ENCODE results near the gene PDZK1IP1.
A peak's percentile ranks its signal among the peaks of the same experiment; 100 is the strongest.
"Not testable (repeated sequence)": the region's sequence is repeated elsewhere in the genome, so short reads cannot be mapped to it uniquely, and the experiment has no call there.

Gene PDZK1IP1

DNA sequence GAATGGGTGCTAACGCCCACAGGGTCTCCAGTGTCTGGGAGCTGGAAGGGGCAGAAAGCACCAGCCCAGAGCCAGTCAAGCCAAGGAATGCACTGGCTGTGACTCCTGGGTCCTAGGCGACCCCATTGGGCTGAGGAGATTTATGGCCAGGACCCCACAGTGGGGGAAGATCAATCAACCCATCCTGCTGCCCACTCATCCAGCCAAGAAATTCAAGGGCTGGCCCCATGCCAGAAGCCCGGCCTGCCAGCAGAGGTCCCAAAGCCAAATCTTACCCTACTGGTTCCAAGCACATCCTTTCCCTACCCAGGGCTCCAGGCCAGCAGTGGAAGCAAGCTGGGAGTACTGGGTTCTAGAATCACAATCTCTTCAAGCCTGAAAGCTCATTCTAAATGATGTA, 6.8 kb upstream of the PDZK1IP1 start:
- DNase-seq (ENCODE audit: low spot score): no peak

DNA sequence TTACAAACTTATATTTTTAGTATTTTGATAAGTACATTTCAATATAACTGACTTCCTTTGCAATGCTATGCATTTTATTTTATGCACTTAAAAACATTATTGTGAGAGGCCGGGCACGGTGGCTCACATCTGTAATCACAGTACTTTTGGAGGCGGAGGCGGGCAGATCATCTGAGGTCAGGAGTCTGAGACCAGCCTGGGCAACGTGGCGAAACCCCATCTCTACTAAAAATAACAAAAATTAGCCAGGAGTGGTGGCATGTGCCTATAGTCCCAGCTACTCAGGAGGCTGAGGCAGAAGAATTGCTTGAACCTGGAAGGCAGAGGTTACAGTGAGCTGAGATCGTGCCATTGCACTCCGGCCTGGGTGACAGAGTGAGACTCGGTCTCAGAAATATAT, 6.1 kb upstream of the PDZK1IP1 start:
- not testable (repeated sequence) for DNase-seq (ENCODE audit: low spot score)

DNA sequence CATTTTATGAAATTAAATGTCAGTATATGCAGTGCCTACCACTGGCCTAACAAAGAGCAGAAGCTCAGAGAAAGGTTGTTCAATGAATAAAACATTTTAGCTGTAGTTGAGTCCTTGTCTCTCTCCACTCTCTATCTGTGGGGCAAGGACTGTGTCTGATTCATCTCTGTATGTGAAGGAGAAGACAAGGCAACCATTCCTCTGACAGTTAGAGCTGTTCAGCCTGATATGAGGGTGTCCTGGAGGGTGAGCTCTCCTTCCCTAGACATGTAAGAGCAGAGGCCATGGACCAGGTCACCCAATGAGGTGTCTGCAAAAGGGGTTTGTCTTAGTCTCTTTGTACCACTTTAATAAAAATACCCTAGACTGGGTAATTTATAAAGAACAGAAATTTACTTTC, 4.5 kb upstream of the PDZK1IP1 start:
- no peak for DNase-seq (ENCODE audit: low spot score)

DNA sequence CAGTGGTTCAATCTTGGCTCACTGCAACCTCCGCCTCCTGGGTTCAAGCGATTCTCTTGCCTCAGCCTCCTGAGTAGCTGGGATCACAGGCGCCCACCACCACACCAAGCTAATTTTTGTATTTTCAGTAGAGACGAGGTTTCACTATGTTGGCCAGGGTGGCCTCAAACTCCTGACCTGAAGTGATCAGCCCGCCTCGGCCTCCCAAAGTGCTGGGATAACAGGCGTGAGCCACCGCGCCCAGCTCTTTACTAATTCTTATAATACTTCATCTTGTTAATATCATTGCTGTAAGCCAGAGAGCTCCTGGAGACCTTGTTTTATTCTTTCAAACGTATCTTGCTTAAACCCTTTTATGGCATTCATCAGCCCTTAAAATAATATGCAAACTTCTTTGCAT, 3.7 kb upstream of the PDZK1IP1 start:
- DNase-seq (ENCODE audit: low spot score): not testable (repeated sequence)

DNA sequence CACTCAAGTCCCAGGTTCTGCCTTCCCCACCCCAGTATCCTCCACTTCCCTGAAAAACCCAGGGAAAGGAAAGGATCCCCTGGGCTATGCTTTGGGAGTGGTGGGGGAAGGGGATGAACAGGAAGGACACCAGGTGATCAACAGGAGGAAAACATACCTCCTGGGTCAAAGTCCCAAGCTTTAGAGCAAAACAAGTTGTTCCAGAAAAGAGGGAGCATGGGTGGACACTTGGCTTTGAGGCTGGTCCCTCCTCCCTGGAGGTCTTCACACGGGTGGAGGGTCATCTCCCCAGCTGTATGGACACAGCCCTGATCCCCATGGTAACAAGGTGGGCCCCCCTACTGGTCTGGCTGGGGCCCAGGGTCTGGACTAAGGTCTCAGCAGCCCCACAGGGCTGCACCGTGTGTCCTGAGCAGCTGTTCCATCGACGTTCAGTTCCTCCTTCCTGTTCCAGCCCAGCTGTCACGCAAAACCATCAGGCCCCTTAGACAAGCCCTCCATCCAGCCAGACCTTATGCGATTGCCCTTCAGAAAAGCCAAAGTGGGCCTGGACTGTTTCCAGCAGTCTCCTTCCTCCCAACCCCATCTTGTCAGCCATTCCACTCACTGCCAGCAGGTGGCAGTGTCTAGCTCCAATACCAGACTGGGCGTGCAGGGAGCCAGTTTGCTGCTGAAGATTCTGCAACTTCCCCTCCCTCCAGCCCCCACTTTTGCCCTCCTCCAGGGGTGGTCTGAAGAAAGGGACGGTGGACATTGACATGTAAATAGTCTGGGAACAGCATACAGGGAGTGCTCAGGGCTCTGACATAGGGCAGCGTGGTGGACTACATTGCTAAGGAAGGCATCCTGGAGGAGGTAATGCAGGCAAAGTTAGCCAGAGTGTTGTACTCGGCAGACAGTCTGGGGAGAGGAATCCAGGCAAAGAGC, 2.9 kb upstream of the PDZK1IP1 start:
- peak; percentile 61 for DNase-seq (ENCODE audit: low spot score)

DNA sequence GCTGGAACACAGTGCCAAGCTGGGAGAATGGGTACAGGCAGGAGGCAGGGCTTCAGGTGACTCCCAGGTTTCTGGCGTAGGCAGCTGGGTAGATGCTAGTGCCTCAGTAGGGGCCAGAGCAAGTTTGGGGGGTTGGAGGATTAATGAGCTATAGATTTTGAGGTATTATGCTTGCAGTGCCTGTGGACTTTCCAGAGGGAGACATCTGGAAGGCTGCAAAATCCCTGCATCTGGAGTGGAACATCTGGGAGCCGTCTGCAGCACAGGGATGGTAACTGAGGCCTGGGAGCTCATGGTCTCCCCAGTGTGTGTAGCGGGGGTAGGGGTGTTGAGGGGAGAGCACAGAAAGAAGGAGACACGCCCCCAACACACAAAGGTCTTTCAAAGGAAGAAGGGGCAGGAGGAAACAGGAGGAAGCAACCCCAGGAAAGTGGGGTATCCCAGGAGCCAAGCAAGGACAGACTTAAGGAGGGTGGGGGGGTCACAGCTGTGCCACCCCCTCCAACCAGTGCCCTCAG, 2.2 kb upstream of the PDZK1IP1 start:
- no peak for DNase-seq (ENCODE audit: low spot score)

DNA sequence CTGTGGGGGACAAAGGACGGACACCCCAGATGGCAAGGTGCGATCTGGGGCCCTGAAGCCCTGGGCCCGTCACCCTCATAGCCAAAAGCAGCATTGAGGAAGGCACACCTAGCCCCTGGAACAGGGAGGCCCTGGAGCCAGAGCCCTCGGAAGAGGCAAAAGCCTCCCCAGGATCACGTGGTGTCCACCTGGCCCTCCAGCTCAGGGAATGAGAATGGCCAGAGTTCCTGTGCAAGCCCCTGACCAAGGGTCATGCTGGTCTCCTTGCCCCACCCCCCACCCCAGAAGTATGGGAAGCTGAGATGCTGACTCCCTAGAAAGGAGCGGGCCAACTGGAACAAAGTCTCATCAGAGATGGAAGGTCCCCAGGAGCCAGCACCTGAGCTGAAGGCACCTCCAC, 1.0 kb upstream of the PDZK1IP1 start:
- no peak for DNase-seq (ENCODE audit: low spot score)

DNA sequence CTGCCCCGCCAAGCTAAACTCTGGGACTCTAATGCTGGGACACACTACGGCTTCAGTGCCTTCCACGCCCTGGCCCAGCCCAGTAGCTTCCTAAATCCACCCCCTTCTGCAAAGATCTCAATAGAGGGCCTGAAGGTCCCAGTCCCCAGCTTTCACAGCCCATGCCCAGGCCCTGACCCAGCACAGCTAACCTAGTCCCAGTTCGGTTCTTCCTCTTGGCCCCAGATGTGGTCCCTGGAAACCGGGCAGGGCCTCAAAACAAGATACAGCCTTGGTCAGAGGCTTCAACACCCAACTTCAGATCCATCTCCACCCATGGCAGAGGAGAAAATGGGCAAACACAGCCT, 646 bp upstream of the PDZK1IP1 start:
- DNase-seq (ENCODE audit: low spot score): no peak

DNA sequence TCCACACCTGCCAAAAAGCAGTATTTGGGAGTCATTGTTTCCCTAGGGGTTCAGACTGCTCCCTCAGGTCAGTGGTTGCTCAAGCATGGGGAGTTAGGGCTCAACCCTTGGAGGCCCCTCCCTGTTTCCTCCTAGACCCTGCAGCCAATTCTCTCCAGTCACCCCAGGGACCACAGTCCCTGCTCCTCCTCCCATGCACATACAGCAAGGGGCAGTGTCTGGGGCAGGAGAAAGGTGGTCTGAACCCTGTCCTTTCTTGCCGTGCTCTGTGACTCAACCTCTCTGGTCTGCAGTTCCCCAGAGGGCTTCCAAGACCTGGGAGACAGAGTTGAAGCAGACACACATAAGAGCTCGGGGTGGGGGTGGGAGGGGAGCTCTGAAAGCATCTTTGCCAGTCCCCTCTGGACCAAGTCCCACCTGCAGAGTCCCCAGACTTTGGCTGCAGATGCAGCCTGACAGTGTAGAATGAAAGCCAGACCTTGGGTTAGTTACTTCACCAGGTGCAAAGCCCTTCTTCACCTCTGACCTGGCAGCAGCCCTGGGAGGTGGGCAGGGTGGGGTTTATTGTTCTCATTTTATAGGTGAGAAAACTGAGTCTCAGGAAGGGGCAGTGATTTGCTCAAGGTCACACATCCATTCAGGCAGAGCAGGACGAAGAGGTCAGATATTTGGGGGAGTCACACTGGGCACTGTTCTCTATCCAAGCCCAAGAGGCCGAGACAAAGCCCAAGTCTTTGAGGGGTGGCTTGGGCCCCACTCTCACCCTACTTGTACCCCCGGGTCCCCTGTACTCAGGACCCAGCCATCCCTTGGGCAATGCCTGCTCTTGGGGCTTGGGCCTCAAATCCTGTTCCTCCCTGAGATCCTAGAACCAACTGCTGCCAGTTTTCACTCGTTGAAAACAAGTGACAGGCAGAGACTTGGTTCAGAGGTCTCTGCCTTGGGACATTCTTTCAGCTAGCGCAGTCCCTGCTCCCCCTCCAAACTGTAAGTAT, 748 bp downstream of the PDZK1IP1 start:
- DNase-seq (ENCODE audit: low spot score): no peak

DNA sequence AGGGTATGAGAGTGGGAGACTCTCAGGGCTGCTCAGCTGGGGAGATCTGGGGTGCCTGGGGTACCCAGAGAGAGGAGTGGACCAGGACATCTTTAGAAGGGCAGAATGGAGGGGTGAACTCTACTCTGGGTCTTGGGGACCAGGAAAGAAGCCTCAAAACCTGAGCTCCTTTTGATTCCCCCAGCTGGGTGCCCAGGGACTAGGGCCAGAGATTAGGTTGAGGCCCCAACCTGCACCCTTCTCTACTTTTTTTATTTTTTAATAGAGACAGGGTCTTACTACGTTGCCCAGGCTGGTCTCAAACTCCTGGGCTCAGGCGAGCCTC, 1.9 kb downstream of the PDZK1IP1 start:
- DNase-seq (ENCODE audit: low spot score): no peak

DNA sequence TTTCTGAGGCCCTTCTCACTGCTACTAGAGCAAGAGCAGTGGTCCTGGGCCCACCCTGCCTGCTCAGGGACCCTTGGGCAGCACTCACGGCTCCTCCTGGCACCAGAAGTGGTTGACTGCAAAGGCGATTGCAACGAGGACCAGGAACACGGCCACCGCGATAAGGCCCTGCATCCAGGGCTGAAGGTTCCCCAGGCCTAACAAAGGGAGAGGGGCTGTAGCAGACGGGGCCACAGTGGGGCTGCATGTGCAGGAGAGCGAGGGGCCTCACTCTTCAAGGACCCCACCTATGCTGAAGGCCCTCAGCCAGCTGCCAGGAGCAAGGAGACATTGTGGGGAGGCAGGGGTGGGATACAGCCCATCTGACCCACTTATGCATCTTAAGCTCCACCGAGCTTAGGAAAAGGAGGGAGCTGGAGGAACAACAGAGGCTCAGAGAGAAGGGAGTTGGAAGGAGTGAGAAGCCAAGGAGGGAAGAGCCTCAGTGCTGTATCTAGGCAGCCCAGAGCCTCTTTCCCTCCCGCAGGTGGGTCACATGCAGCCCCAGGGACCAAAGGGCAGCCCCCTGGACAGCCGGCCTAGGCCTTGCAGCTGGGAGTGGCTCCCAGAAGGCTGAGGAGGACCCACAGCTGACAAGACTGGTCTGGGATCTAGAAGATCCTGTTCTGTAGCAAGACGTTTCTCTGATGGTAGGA, 2.5 kb downstream of the PDZK1IP1 start:
- no peak for DNase-seq (ENCODE audit: low spot score)

DNA sequence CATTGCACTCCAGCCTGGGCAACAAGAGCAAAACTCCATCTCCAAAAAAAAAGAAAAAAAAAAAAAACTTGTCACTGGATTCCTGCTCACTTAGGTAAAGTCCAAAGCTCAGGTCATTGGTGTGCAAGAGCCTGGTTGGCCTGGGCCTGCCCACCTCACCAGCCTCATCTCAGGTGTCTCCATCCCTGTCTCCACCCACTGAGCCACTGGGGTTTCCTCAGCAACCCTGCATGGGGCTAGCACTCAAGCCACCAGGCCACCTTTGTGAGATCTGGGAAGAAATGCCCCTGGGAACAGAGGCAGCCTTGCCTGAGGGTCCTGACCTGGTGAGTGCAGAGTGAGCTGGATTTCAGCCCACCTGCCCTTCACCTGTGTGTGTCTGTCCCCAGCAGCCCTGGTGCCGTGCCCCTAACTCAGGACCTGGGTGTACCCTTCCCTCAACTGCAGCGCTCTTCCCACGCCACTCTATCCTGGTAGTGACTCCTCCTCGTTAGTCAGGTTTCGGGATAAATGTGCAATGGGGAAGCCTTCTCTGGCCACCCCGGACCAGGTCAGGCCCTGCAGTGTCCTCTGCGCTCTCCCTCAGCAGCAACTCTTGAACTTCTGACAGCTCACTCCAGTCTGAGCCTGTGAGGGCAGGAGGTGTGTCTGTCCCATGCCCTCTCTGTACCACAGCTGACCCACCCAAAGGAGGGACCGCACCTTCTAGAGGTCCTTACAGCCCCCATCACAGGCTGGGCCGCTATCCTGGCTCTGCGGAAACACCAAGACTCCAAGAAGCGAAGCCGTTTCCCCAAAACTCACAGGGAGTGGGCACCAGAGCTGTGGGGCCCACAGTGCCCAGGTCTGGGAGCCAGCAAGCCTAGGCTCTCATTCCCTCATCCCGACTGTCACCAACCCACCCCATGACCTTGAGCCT, 3.3 kb downstream of the PDZK1IP1 start:
- no peak for DNase-seq (ENCODE audit: low spot score)

DNA sequence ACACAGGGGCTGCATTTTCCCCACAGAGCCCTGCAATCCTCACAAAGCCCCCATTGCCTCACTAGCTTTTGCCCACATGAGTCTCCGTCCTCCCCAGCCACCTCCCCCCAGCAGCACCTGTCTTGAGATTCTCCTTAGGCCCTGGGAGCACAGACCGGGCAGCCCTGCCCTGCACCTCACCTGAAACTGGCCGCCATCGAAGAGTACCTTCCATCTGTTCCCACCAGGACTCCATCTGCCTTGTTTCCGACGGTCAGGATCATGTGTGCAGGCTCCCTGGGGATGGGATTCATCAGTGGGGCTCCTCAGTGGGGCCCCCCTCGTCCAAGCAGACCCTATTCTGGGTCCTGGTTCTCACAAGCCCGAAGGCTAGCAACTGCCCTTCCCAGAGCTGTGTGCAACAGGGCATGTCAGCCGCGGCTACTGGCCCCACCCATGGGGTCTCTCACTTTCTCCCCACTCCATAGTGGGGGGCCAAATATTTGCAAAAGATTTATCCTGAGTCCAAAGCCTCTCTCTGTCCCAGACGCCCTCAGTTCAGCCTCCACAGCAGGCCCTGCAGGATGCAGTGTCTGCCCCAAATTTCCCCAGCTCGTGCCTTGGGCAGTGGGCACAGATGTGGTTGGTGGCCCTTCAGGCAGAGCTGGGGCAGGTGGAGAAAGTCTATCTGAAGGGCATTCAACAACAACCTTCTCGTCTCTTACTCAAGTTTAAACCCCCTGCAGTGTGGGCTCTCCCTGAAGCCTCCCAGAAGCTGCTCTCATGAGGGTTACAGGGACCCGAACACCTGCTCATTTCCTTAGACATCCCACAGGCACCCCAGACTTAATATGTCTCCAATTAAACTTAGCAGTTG, 4.8 kb downstream of the PDZK1IP1 start:
- DNase-seq (ENCODE audit: low spot score): no peak

DNA sequence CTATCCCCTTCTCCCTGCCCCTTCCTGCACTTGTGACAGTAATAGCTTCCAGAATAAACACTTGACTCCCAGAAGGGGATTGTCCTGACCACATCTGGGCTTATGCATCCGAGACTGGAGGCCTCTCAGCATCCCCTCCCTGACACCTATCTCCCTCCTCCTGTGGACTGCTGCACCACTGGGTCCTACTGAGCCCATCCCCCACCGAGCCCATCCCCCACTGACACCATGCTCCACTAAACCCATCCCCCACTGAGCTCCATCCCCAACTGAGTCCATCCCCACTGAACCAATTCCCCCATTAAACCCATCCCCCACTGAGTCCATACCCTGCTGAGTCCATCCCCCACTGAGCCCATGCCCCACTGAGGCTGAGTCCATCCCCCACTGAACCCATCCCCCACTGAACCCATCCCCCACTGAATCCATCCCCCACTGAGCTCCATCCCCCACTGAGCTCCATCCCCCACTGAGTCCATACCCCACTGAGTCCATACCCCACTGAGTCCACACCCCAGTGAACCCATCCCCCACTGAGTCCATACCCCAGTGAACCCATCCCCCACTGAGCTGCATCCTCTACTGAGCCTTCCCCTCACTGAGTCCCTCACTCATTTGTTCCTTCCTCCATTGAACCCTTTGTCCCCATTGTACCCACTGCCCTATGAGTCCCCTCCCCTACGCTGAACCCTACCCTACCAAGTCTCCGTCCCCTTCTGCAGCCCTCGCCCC, 5.6 kb downstream of the PDZK1IP1 start:
- no peak for DNase-seq (ENCODE audit: low spot score)

DNA sequence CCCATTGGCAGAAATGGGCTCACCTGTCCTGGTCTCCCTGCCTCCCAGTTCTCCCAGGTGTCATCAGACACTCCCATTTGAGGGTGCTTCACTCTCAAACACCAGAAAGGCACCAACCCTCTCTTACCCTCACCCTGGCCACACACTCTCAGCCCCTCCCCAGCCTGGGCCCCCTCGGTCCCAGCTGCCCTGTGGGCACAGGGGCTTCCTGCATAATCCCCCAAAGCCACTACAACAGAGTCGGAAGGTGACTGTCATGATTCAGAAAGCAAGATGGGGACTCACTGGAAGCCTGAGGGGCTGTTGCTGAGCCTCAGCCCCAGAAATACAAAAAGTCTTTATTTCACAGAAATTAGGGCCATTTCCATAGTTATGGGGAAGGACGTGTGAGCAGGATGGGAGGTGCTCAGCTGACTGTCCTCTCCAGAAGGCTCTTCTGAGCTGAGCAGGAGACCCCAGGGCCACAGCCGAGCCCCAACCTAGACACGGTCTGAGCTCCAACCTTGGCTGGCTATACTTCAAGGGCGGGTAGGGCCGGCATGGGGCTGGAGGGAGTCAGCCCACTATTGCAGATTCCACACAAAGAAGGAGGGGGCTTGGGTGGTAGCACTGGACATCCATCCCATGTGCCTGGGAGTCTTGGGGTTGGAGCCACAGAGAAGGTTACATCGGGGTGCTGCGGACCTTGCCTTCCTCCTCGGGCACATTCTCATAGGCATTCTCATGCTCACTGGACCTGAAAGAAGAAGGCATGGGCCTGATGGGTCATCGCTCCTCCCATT, 6.3 kb downstream of the PDZK1IP1 start:
- no peak for DNase-seq (ENCODE audit: low spot score)

DNA sequence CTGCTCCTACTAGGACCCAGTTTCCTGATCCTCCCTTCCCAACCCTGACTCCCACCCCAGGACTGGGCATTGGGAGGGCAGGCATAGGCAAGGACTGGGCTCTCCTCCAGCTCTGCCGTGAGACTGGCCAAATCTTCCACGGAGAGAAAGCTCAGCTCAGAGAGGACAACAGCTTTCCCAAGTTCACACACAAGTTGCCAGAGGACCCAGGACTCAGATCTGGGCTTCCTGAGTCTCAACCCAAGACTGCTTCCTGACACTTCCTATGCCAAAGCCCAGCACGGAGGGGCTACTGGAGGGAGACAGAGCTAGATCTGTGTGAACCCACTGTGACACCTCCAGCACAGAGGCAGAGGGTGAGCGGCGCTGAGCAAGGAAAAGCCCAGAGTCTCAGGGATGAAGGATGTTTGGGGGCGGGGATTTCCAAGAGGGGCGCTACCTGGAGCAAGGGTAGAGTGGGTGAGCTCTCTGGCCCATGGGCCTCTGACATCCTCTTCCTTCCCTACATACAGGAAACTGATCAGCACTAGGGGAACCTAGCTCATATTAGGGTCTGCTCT, 7.1 kb downstream of the PDZK1IP1 start:
- no peak for DNase-seq (ENCODE audit: low spot score)

DNA sequence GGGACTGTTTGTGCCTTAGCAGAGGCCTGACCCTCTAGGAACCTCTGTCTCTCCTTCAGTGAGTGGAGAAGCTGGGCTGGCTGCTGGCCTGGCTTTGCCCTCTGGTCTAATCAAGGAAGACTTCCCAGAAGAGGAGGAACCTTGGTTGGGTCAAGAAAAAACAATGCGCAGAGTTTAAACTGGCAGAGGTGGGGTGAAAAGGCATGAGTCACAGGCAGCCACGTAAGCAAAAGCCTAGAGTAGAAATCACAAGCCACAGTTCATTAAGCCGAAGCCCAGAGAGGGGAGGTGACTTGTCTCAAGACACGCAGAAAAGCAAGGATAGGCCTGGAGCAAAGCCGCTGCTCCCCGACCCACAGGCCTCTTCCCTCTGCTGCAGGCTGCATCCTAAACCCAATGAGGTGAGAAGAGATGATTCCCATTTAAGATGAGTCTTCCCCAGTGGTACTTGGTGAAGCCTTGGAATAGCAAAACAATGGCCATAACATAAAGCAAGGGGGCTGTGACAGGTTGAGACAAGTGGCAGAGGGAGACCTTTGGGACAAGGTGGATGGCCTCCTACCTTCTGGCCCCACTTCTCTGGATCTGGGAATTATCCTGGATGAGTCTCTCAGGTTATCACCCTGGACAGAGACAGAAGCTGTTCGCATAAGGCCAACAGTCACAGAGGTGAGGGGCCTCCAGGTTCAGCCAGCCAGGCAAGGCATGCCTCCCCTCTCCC, 7.7 kb downstream of the PDZK1IP1 start:
- no peak for DNase-seq (ENCODE audit: low spot score)

All from CD4-positive, alpha-beta T cell treated with Interleukin-6 at 100 ng/mL for 8 hours (primary cell).